ENCODE measurements around the gene MARK1. TPM values are rescaled to one million over a fixed set of nuclear protein-coding genes. Genes with fewer than 3 reads are reported as not detected.
A peak's percentile ranks its signal among the peaks of the same experiment; 100 is the strongest.

MARK1 gene
- total RNA-seq, 2 donors from 2014 or later: 11.1 to 19.4 TPM

DNA sequence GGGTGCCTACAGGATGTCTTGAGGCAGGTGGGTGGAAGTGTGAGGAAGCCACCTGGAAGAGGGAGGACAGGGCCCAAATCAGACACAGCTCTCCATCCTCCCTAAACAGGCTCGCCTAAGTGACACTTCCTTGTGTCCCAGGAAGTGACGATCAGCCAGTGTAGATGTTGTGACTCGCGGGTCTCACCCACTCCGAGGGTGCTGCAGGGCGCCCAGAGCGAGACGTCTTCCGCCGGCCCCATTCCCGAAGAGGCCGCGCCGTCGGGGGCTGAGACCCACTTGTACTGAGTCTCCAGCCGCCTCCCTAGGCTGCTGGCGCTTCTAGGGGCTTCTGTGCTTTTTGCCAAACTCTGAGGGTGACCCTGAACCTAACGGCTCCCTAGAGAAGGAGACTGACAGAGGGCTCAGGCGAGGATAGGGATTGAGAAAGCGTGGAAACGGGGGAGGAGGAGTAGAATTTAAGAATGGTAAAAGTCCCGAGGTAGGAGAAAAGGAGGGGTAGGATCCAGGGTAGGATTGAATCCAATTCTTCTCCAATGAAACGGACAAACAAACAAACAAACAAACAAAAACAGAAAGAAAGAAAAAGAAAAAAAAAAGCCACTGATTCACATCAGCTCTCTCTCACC is 543 bp upstream of the MARK1 start:
- intact Hi-C loops (cut with DNase I): no loop called here
- peak; percentile 76 for DNase-seq (ENCODE audit: low spot score)

DNA sequence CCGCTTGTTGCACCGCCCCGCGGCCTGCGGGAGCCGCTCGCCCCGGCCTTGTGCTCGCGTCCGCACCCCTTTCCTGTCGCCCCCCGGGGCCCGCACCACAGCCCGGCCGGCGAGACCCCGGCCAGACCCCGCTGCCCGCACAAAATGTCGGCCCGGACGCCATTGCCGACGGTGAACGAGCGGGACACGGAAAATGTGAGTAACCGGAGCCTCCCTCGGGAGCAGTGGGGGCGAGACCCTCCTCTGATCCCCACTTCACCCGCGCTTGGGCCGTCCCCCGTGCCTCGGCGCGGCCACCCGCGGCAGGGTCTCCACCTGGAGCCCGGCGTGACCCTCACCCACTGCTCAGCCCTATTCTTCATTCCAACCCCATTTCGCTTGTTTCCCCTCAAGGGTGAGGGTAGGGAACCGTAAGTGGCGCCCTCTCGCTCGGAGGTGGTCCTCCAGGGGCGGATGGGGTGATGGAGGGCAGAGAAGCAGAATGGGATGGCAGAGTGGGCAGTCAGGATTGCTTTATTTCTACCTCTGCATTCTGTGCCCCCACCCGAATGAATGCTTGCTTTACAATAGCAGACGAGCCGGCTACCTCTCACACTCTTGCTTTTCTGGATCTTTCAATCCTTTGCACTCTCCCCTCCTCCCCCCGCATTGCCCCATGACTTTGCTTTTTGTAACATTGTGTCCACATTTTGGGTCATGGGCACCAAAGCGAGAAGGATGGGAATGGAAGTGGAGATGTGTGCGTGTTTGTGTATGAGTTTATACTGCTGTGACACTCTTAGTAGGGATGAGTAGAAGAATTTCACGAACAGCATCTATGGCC is 954 bp downstream of the MARK1 start:
- DNase-seq (ENCODE audit: low spot score): peak; percentile 79

GRCh38 chr1:220529521-220530020 is 1.6 kb downstream of the MARK1 start:
- no peak for DNase-seq (ENCODE audit: low spot score)
- intact Hi-C loops (cut with DNase I): no loop called here

More for the DNA sequence above, 954 bp downstream of the MARK1 start:
- intact Hi-C loops (cut with DNase I): no loop called here

GRCh38 chr1:220533504-220534109 is 5.7 kb downstream of the MARK1 start:
- intact Hi-C loops (cut with DNase I): no loop called here
- DNase-seq (ENCODE audit: low spot score): no peak

GRCh38 chr1:220544901-220545303 is 17.0 kb downstream of the MARK1 start:
- intact Hi-C loops (cut with DNase I): no loop called here
- no peak for DNase-seq (ENCODE audit: low spot score)

- intact Hi-C loops (cut with DNase I): no loop called here
- DNase-seq (ENCODE audit: low spot score): no peak
These were observed 23.0 kb downstream of the MARK1 start for GRCh38 chr1:220550811-220551399.

DNA sequence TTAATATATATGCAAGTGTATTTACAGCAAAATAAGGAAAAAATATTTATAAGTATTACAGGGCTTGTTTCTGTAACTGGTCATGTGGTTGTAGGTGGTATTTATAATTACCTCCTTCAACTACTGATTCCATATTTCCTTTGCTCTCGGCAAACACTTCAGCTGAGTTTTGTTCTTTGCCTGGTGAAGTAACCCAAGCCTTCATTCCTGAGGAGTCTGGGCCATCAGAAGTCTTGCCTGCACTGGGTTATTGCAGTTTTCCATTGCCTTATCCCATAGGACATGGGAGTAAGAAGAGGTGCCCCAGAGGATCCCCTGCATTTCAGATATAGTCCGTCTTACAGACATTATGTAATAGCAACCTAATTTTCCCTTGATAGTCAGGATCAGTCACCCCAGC is 23.8 kb downstream of the MARK1 start:
- intact Hi-C loops (cut with DNase I): no loop called here
- no peak for DNase-seq (ENCODE audit: low spot score)

- intact Hi-C loops (cut with DNase I): no loop called here
- no peak for DNase-seq (ENCODE audit: low spot score)
These were observed 24.8 kb downstream of the MARK1 start for GRCh38 chr1:220552672-220553260.

- intact Hi-C loops (cut with DNase I): no loop called here
- no peak for DNase-seq (ENCODE audit: low spot score)
These were observed 28.7 kb downstream of the MARK1 start for GRCh38 chr1:220556641-220557040.

GRCh38 chr1:220563564-220563963 is 35.6 kb downstream of the MARK1 start:
- DNase-seq (ENCODE audit: low spot score): no peak
- intact Hi-C loops (cut with DNase I): no loop called here

- intact Hi-C loops (cut with DNase I): no loop called here
- no peak for DNase-seq (ENCODE audit: low spot score)
These were observed 36.3 kb downstream of the MARK1 start for GRCh38 chr1:220564216-220564615.

DNA sequence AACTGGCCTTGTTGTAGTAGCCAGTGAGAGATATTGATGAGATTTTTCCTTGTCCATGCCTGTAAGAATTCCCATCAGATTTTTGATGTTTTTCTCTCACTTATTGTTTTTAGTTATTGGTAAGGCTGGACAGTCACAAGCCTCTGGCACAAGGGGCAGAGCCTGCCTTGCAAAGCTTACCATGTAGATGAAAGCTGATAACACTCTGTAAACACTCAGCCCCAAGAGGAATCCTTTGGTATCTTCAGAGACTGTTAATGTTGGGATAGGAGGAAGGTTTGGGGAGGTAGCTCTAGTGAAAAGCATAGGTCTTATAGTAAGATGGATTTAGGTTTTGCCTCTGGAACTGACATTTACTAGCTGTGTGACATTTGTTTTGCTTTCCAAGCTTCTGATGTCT is 37.7 kb downstream of the MARK1 start:
- DNase-seq (ENCODE audit: low spot score): no peak
- intact Hi-C loops (cut with DNase I): no loop called here

GRCh38 chr1:220566869-220567268 is 38.9 kb downstream of the MARK1 start:
- DNase-seq (ENCODE audit: low spot score): no peak
- intact Hi-C loops (cut with DNase I): no loop called here

- intact Hi-C loops (cut with DNase I): no loop called here
- DNase-seq (ENCODE audit: low spot score): no peak
These were observed 44.5 kb downstream of the MARK1 start for GRCh38 chr1:220572416-220572815.

- DNase-seq (ENCODE audit: low spot score): no peak
- intact Hi-C loops (cut with DNase I): no loop called here
These were observed 45.9 kb downstream of the MARK1 start for GRCh38 chr1:220573836-220574235.

- DNase-seq (ENCODE audit: low spot score): no peak
- intact Hi-C loops (cut with DNase I): no loop called here
These were observed 48.0 kb downstream of the MARK1 start for GRCh38 chr1:220575718-220576497.

- intact Hi-C loops (cut with DNase I): no loop called here
- DNase-seq (ENCODE audit: low spot score): no peak
These were observed 50.0 kb downstream of the MARK1 start for GRCh38 chr1:220577926-220578325.

DNA sequence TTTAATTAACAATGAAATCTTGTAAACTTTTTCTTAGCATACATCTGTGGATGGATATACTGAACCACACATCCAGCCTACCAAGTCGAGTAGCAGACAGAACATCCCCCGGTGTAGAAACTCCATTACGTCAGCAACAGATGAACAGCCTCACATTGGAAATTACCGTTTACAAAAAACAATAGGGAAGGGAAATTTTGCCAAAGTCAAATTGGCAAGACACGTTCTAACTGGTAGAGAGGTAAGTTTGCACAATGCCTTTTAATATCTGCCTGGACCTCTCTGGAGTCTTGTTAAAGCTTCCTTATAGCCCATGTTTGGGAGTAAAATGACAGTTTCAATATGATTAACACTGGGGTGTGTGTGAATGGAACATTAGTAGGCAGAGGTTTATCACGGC is 51.4 kb downstream of the MARK1 start:
- intact Hi-C loops (cut with DNase I): no loop called here
- no peak for DNase-seq (ENCODE audit: low spot score)

- no peak for DNase-seq (ENCODE audit: low spot score)
- intact Hi-C loops (cut with DNase I): no loop called here
These were observed 64.8 kb downstream of the MARK1 start for GRCh38 chr1:220592714-220593113.

Measured in posterior vena cava (tissue), 2 donors.